Stimulated activated CD8-positive, alpha-beta memory T cell treated with anti-CD3 and anti-CD28 coated beads, Interleukin-2, amount 100 ng/mL, for 1 hour (primary cell): Measurements from ENCODE around the gene SLC35F4.

Experiments used
- DNase-seq, 2 donors: peaks; one replicate each; pipeline ENCODE4 v3.0.0-alpha.2; 2020; ENCODE audit warnings: low read depth in 2 of 2

The SLC35F4 gene

GRCh38 chr14:57533214-57533613, 332.7 kb downstream of the SLC35F4 start:
- DNase-seq: no peak

DNA sequence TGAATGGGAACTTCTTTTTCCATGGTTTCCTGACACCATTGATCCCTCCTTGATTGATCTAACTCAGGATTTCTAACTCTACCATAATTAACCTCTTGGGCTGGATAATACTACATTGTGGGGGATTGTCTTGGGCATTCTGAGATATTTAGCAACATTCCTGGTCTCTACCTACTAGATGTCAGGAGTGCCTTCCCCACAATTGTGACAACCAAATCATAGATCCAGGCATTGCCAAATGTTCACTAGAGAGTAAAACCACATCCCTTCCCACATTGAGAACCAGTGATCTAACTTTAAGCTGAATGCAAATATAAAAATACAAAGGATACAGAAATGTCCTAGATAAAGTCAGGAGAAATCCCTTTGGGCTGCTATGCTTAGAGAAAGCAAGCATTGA, 335.3 kb downstream of the SLC35F4 start:
- no peak for DNase-seq

DNA sequence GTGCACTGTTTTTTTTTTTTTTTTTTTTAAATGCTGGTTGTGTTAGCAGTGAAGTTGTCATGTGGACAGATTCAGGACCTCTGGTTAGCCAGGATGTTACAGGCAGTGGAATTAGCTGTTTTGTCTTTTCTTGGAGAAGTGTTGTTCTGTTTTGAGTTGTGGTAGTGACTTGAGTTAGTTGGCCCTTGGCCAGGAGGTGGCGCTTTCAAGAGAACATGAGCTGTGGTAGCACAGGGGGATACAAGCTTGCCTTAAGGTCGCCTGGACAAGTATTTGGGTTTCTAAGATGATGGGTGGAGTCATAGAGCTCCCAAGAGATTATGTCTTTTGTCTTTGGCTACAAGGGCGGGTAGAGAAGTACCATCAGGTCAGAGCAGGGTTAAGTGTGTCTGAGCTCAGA, 338.9 kb downstream of the SLC35F4 start:
- DNase-seq: no peak

DNA sequence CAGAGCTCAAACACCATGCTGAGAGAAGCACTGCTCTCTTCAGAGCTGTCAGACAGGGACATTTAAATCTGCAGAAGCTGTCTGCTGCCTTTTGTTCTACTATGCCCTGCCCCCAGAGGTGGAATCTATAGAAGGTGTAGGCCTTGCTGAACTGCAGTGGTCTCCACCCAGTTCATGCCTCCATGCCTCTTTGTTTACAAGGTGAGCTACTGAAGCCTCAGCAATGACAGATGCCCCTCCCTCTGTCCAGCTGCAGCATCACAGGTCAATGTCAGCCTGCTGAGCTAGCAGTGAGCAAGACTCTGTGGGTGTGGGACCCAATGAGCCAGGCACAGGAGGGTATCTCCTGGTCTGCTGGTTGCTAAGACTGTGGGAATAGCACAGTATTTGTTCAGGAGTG, 346.8 kb downstream of the SLC35F4 start:
- DNase-seq: no peak
